Osteocyte (in vitro differentiated cells): ENCODE measurements around the gene PRKN. TPM values are rescaled to one million over a fixed set of nuclear protein-coding genes. Genes with fewer than 3 reads are reported as not detected.

Source experiments
- DNase-seq: peaks from one replicate; pipeline ENCODE4 v3.0.0; 2021; ENCODE audit warnings: mixed read lengths; ENCODE audit not compliant: unreplicated experiment; ENCODE audit errors: extremely low spot score
- H3K27ac Mint-ChIP-seq: one replicate; pipeline ENCODE4 v1.8.0; 2021; ENCODE audit warnings: mild to moderate bottlenecking, mixed read lengths; ENCODE audit not compliant: unreplicated experiment
- H3K27me3 Mint-ChIP-seq: one replicate; pipeline ENCODE4 v1.8.0; 2021; ENCODE audit warnings: mixed read lengths; ENCODE audit not compliant: unreplicated experiment
- H3K36me3 Mint-ChIP-seq: one replicate; pipeline ENCODE4 v1.8.0; 2021; ENCODE audit warnings: mixed read lengths; ENCODE audit not compliant: unreplicated experiment
- H3K4me1 Mint-ChIP-seq: one replicate; pipeline ENCODE4 v1.8.0; 2021; ENCODE audit warnings: mixed read lengths; ENCODE audit not compliant: unreplicated experiment
- H3K4me3 Mint-ChIP-seq: one replicate; pipeline ENCODE4 v1.8.0; 2021; ENCODE audit warnings: mild to moderate bottlenecking, moderate library complexity, mixed read lengths; ENCODE audit not compliant: unreplicated experiment
- H3K9me3 Mint-ChIP-seq: one replicate; pipeline ENCODE4 v1.8.0; 2021; ENCODE audit warnings: mixed read lengths; ENCODE audit not compliant: unreplicated experiment
- CTCF ChIP-seq: fragments of 200-600 bp; sonication (generic); IDR thresholded peaks from 2 replicates; pipeline ENCODE4 v1.5.0; 2021; ENCODE audit warnings: antibody characterized with exemption, mild to moderate bottlenecking, moderate library complexity
- total RNA-seq: library from RNA; stranded (reverse); gene quantifications from 2 replicates; pipeline ENCODE4 v1.2.1, GENCODE V29; 2021

The PRKN gene
- total RNA-seq, 1 donor from 2014 or later, result 13.4 TPM

- no peaks in the 10 kb centered on the region for H3K9me3 Mint-ChIP-seq
- TF ChIP-seq CTCF, result no peak
- H3K27ac Mint-ChIP-seq, result no peak overlapping the region
- DNase-seq, result no peak
- peaks cover 3% of the 10 kb centered on the region for H3K4me1 Mint-ChIP-seq
- H3K4me3 Mint-ChIP-seq, result no peak overlapping the region
- peaks cover 3% of the 10 kb centered on the region for H3K36me3 Mint-ChIP-seq
- no peaks in the 10 kb centered on the region for H3K27me3 Mint-ChIP-seq
Measured at GRCh38 chr6:161954699-161955276, 772.8 kb downstream of the PRKN start.

- Mint-ChIP-seq H3K27me3 (no peaks in the 10 kb centered on the region), H3K9me3 (no peaks in the 10 kb centered on the region), H3K27ac (no peak overlapping the region), H3K36me3 (peaks cover 3% of the 10 kb centered on the region), H3K4me3 (no peak overlapping the region), H3K4me1 (peaks cover 3% of the 10 kb centered on the region)
- TF ChIP-seq CTCF, result no peak
- no peak for DNase-seq
Measured at GRCh38 chr6:161954077-161954476, 773.5 kb downstream of the PRKN start.

GRCh38 chr6:161951126-161951525 lies 776.4 kb downstream of the PRKN start:
- no peaks in the 10 kb centered on the region for H3K9me3 Mint-ChIP-seq
- no peak for DNase-seq
- no peak for TF ChIP-seq CTCF
- peaks cover 6% of the 10 kb centered on the region for H3K27me3 Mint-ChIP-seq
- peaks cover 3% of the 10 kb centered on the region for H3K36me3 Mint-ChIP-seq
- H3K4me3 Mint-ChIP-seq, result no peak overlapping the region
- H3K27ac Mint-ChIP-seq, result no peak overlapping the region
- peaks cover 3% of the 10 kb centered on the region for H3K4me1 Mint-ChIP-seq

GRCh38 chr6:161949531-161949930 lies 778.0 kb downstream of the PRKN start:
- Mint-ChIP-seq H3K4me3 (no peak overlapping the region), H3K27me3 (peaks cover 6% of the 10 kb centered on the region), H3K27ac (no peak overlapping the region), H3K9me3 (no peaks in the 10 kb centered on the region), H3K36me3 (peaks cover 3% of the 10 kb centered on the region), H3K4me1 (peaks cover 3% of the 10 kb centered on the region)
- TF ChIP-seq CTCF, result no peak
- DNase-seq, result no peak

- Mint-ChIP-seq H3K4me3 (no peak overlapping the region), H3K27ac (no peak overlapping the region), H3K4me1 (peaks cover 3% of the 10 kb centered on the region), H3K27me3 (peaks cover 6% of the 10 kb centered on the region), H3K9me3 (no peaks in the 10 kb centered on the region), H3K36me3 (peaks cover 3% of the 10 kb centered on the region)
- DNase-seq, result no peak
- no peak for TF ChIP-seq CTCF
Measured at GRCh38 chr6:161948462-161948861, 779.1 kb downstream of the PRKN start.
